HepG2 (cell line): ENCODE results near the gene MADCAM1. TPM values are rescaled to one million over a fixed set of nuclear protein-coding genes. Genes with fewer than 3 reads are reported as not detected.
A peak's percentile ranks its signal among the peaks of the same experiment; 100 is the strongest.

Source experiments
- FOXK2 ChIP-seq: fragments of 450-650 bp; IDR thresholded peaks from 2 replicates; pipeline ENCODE4 v1.6.1; 2016
- GTF2F1 ChIP-seq: fragments of 150-350 bp; IDR thresholded peaks from 2 replicates; pipeline ENCODE4 v1.6.1; 2014; ENCODE audit warnings: low read length
- HBP1 ChIP-seq: IDR thresholded peaks from 2 replicates; pipeline ENCODE4 v1.6.1; 2016; ENCODE audit warnings: low read depth, control low read depth
- HNF1B ChIP-seq: sonication (generic); formaldehyde crosslinking; IDR thresholded peaks from 2 replicates; pipeline ENCODE4 v1.5.1; 2020; ENCODE audit warnings: mild to moderate bottlenecking, moderate library complexity, missing genetic modification reagents
- HNF4G ChIP-seq, 2 experiments: sonication (generic) in 1 of 2; formaldehyde crosslinking in 1 of 2; IDR thresholded peaks; 2 replicates each; pipeline versions ENCODE4 v1.4.0 to v1.6.1; 2011 to 2020; ENCODE audit warnings: borderline replicate concordance in 2 of 2, low read depth in 2 of 2, mild to moderate bottlenecking in 2 of 2, low read length in 1 of 2, missing genetic modification reagents in 1 of 2, moderate library complexity in 1 of 2
- KDM3A ChIP-seq: IDR thresholded peaks from 2 replicates; pipeline ENCODE4 v1.6.1; 2018; ENCODE audit warnings: low read depth, missing compliant biosample characterization
- KDM6A ChIP-seq: IDR thresholded peaks from 2 replicates; pipeline ENCODE4 v1.6.1; 2016; ENCODE audit warnings: low read depth
- MAZ ChIP-seq, 2 experiments: sonication (generic) in 1 of 2; formaldehyde crosslinking in 1 of 2; IDR thresholded peaks; 2 replicates each; pipeline versions ENCODE4 v1.5.0 to v1.6.1; 2012 to 2020; ENCODE audit warnings: low read depth in 2 of 2, mild to moderate bottlenecking in 2 of 2, borderline replicate concordance in 1 of 2, improper control_type of control experiment in 1 of 2, low read length in 1 of 2, missing genetic modification reagents in 1 of 2, moderate library complexity in 1 of 2
- MTA3 ChIP-seq: sonication (generic); formaldehyde crosslinking; IDR thresholded peaks from 2 replicates; pipeline ENCODE4 v1.4.0; 2020; ENCODE audit warnings: missing genetic modification reagents
- NFE2L1 ChIP-seq: sonication (generic); formaldehyde crosslinking; IDR thresholded peaks from 2 replicates; pipeline ENCODE4 v1.4.0; 2020; ENCODE audit warnings: missing genetic modification reagents, mild to moderate bottlenecking, borderline replicate concordance
- NFIC ChIP-seq: IDR thresholded peaks from 2 replicates; pipeline ENCODE4 v1.6.1; 2012; ENCODE audit warnings: mild to moderate bottlenecking, low read length, inconsistent platforms
- NR2F6 ChIP-seq, 2 experiments: IDR thresholded peaks; 2 replicates each; pipeline ENCODE4 v1.6.1; 2016; ENCODE audit warnings: antibody characterized with exemption in 1 of 2, mild to moderate bottlenecking in 1 of 2
- PLSCR1 ChIP-seq: sonication (generic); formaldehyde crosslinking; IDR thresholded peaks from 2 replicates; pipeline ENCODE4 v1.5.0; 2020; ENCODE audit warnings: missing genetic modification reagents, mild to moderate bottlenecking, borderline replicate concordance
- SOX6 ChIP-seq, 2 experiments: fragments of 450-650 bp in 1 of 2; sonication (generic) in 1 of 2; formaldehyde crosslinking in 1 of 2; IDR thresholded peaks; 2 replicates each; pipeline versions ENCODE4 v1.4.0 to v1.6.1; 2017 to 2020; ENCODE audit warnings: antibody characterized with exemption in 1 of 2, mild to moderate bottlenecking in 1 of 2, missing genetic modification reagents in 1 of 2
- TBX3 ChIP-seq: fragments of 450-650 bp; IDR thresholded peaks from 2 replicates; pipeline ENCODE4 v1.6.1; 2017; ENCODE audit warnings: antibody characterized with exemption, mild to moderate bottlenecking, inconsistent platforms, borderline replicate concordance
- ZBTB46 ChIP-seq: sonication (generic); formaldehyde crosslinking; IDR thresholded peaks from 2 replicates; pipeline ENCODE4 v1.4.0; 2020; ENCODE audit warnings: mild to moderate bottlenecking, missing genetic modification reagents, borderline replicate concordance
- ZNF136 ChIP-seq: sonication (generic); formaldehyde crosslinking; IDR thresholded peaks from 2 replicates; pipeline ENCODE4 v1.8.1; 2022; ENCODE audit warnings: low read depth, mild to moderate bottlenecking, moderate library complexity, missing genetic modification reagents
- ZNF484 ChIP-seq: sonication (generic); formaldehyde crosslinking; IDR thresholded peaks from 2 replicates; pipeline ENCODE4 v1.5.1; 2020; ENCODE audit warnings: mild to moderate bottlenecking, low read depth, missing genetic modification reagents, borderline replicate concordance
- ZNF547 ChIP-seq: sonication (generic); formaldehyde crosslinking; IDR thresholded peaks from 2 replicates; pipeline ENCODE4 v1.5.1; 2020; ENCODE audit warnings: mild to moderate bottlenecking, missing genetic modification reagents
- ZNF616 ChIP-seq: sonication (generic); formaldehyde crosslinking; IDR thresholded peaks from 2 replicates; pipeline ENCODE4 v1.5.0; 2020; ENCODE audit warnings: low read depth, mild to moderate bottlenecking, missing genetic modification reagents
- ZNF644 ChIP-seq: IDR thresholded peaks from 2 replicates; pipeline ENCODE4 v1.6.1; 2016; ENCODE audit warnings: low read depth
- ZNF850 ChIP-seq: sonication (generic); formaldehyde crosslinking; conservative IDR thresholded peaks from 2 replicates; pipeline ENCODE4 v1.9.0; 2021; ENCODE audit warnings: mild to moderate bottlenecking, missing genetic modification reagents
- ZSCAN9 ChIP-seq: IDR thresholded peaks from 2 replicates; pipeline ENCODE4 v1.6.1; 2016; ENCODE audit warnings: borderline replicate concordance
- polyA plus RNA-seq, 8 experiments: library from polyadenylated mRNA; depleted of rRNA in 3 of 8; stranded (reverse) in 7 of 8; unstranded in 1 of 8; fragments of >200 nt; fragmentation: Illumina TruSeq in 4 of 8; extraction: Trizol in 4 of 8; gene quantifications; 2 replicates each; pipeline versions ENCODE4 v1.2.1 to v1.2.3, GENCODE V29; 2011 to 2016; ENCODE audit warnings: low read depth in 4 of 8, missing spikeins in 1 of 8, mixed read lengths in 1 of 8; ENCODE audit not compliant: insufficient read depth in 1 of 8
- total RNA-seq, 5 experiments: library from RNA; depleted of rRNA; stranded (reverse); fragments of >200 nt; fragmentation: Illumina TruSeq; extraction: Trizol; gene quantifications; 2 replicates each; pipeline ENCODE4 v1.2.3, GENCODE V29; 2016; ENCODE audit warnings: low read depth in 1 of 5

MADCAM1 gene
- total and polyA plus RNA-seq, 2 of the 13 experiments (the other 11 are each of a cell fraction or from before 2014, with no cell fraction given): 0.29 to 0.33 TPM

- TF ChIP-seq ZNF547 (CRISPR knock-in tag) (no peak), KDM6A (CRISPR knock-in tag) (peak; percentile 69), MAZ (IDR thresholded peaks at IDR 0.05; ENCODE audit: borderline replicate concordance, low read depth, low read length) (peak; percentile 83), MAZ (CRISPR knock-in tag; IDR thresholded peaks at IDR 0.05; ENCODE audit: low read depth) (peak; percentile 70; the same call in 1 of the 2 replicates), SOX6 (IDR thresholded peaks at IDR 0.05) (no peak), SOX6 (CRISPR knock-in tag; IDR thresholded peaks at IDR 0.05) (0 out of 2 replicates have a peak, but pooled peaks have one; percentile 48), TBX3 (no peak), MTA3 (no peak), HBP1 (CRISPR knock-in tag) (peak; percentile 55; the same call in 1 of the 2 replicates), PLSCR1 (CRISPR knock-in tag) (no peak), FOXK2 (no peak), KDM3A (CRISPR knock-in tag) (peak; percentile 78; the same call in 1 of the 2 replicates), NFE2L1 (CRISPR knock-in tag) (no peak), ZSCAN9 (0 out of 2 replicates have a peak, but pooled peaks have one; percentile 69), NR2F6 (IDR thresholded peaks at IDR 0.05) (no peak), NR2F6 (CRISPR knock-in tag; IDR thresholded peaks at IDR 0.05) (peak; percentile 60; the same call in 1 of the 2 replicates), ZBTB46 (0 out of 2 replicates have a peak, but pooled peaks have one; percentile 60), ZNF644 (CRISPR knock-in tag) (no peak), ZNF484 (CRISPR knock-in tag) (no peak), NFIC (no peak), GTF2F1 (no peak), ZNF850 (no peak), HNF1B (CRISPR knock-in tag) (0 out of 2 replicates have a peak, but pooled peaks have one; percentile 13), HNF4G (IDR thresholded peaks at IDR 0.05; ENCODE audit: borderline replicate concordance, low read depth, low read length) (peak; percentile 32; the same call in 1 of the 2 replicates), HNF4G (CRISPR knock-in tag; IDR thresholded peaks at IDR 0.05; ENCODE audit: borderline replicate concordance, low read depth) (no peak), ZNF616 (CRISPR knock-in tag) (no peak), ZNF136 (CRISPR knock-in tag) (no peak)
These were observed 34.4 kb upstream of the MADCAM1 start (continued) for GRCh38 chr19:461721-462551.
